NCI-H524 (cell line): ENCODE measurements around the gene CDCA7.
"Not testable (repeated sequence)": the region's sequence is repeated elsewhere in the genome, so short reads cannot be mapped to it uniquely, and the experiment has no call there.

Experiments
- DNase-seq, 2 experiments: peaks; one replicate each; lab custom pipeline; 2025; lab: John Stamatoyannopoulos, UW

Gene CDCA7

DNA sequence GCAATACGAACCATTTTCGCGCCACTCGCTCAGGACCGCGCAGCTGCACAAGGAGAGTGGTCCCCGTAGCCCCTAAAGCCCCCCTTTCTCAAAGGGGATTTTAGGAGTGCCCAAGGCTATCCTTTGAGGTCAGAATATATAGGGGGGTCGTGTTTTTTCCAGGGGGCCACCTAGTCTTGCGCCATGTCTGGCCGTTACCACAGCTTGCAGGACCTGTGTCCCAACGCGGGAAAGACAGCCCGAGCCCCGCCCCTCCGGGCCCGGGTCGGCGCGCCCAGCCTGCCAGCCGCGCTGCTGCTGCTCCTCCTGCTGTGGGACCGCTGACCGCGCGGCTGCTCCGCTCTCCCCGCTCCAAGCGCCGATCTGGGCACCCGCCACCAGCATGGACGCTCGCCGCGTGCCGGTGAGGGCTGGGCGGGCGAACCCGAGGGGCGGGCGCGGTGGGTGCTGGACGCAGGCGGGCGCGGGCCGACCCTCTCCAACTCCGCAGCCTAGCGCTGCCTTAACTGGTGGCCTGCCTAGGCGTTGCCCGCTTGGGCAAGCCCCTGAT lies at the start of gene CDCA7:
Gene CDCA7 (plus strand): TSS at position 291 of the 550 bp plus-strand sequence. CDS start 92 bp downstream, at position 383.
- DNase-seq, result peak; percentile 41 to 60

GRCh38 chr2:173305303-173305702 lies 49.4 kb upstream of the CDCA7 start:
- DNase-seq, result no peak

DNA sequence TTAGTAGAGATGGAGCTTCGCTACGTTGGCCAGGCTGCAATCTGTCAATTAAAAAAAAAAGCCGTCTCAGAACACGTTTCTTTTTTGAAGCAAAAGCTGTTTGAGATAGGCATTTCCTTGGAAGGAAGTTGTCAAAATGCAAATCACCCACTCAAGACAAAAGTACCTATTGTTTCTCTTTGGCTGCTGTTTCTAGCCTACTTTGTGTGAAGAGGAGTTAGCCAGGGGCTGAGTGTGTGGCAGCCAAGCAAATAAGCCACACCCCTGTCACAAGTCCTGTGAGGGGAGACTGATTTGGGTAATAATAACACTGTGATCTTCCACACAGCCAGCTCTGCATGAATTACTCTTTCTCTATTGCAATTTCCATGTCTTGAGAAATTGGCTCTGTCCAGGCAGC lies 47.4 kb upstream of the CDCA7 start:
- DNase-seq, result no peak

DNA sequence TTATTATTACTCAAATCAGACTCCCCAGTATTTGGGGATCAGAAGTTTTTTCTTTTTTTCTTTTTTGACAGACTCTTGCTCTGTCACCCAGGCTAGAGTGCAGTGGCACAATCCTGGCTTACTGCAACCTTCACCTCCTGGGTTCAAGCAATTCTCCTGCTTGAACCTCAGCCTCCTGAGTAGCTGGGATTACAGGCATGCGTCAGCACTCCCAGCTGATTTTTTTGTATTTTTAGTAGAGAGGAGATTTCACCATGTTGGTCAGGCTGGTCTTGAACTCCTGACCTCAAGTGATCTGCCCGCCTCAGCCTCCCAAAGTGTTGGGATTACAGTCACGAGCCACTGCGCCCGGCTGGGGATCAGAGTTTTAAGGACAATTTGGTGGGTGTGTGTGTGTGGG lies 45.3 kb upstream of the CDCA7 start:
- not testable (repeated sequence) for DNase-seq

DNA sequence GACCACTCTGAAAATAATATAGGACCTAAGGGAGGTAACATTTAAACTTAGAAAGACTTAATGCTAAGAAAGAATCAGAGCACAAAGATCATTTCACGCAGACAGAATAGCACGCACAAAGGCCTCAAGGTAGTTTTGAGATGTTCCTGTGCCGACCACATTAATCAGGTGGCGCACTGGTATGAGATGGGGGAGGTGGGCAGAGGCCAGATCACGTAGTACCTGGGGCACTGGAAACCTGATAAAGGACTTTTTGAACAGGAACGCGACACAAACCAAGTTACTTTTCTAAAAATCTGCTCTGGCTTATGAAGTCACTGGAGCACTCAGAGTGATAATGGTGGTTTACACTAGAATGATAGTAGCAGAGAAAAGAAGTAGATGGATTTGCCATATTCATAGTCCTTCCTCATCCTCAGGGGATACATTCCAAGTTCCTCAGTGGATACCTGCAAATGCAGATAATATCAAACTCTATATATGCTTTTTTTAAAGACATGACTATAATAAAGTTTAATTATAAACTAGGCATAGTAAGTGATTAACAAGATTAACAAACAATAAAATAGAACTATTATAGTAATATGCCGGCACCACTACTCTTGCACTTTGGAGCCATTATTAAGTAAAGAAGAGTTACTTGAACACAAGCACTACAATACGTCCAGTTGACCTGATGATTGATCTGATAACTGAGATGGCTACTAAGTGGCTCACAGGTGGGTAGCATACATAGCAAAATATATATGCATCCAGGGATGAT lies 42.6 kb upstream of the CDCA7 start:
- DNase-seq, result no peak

GRCh38 chr2:173323371-173323770 lies 31.3 kb upstream of the CDCA7 start:
- no peak for DNase-seq

GRCh38 chr2:173326806-173327205 lies 27.9 kb upstream of the CDCA7 start:
- no peak for DNase-seq

- DNase-seq, result peak in 1 of 2 experiments; percentile 4
Observed at GRCh38 chr2:173327421-173327820, 27.3 kb upstream of the CDCA7 start.

DNA sequence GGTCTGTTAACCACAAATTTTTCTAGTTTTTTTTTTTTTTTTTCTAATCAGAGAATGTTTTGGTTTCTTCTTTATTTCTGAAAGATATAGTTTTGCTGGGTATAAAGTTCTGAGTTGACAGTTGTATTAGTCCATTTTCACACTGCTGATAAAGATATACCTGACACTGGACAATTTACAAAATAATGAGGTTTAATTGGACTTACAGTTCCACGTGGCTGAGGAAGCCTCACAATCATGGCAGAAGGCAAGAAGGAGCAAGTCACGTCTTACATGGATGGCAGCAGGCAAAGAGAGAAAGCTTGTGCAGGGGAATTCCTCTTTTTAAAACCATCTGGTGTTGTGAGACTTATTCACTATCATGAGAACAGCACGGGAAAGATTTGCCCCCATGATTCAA lies 21.7 kb upstream of the CDCA7 start:
- DNase-seq, result not testable (repeated sequence)

GRCh38 chr2:173339807-173340206 lies 14.9 kb upstream of the CDCA7 start:
- DNase-seq, result no peak

- no peak for DNase-seq
Observed at GRCh38 chr2:173343921-173344320, 10.8 kb upstream of the CDCA7 start.

DNA sequence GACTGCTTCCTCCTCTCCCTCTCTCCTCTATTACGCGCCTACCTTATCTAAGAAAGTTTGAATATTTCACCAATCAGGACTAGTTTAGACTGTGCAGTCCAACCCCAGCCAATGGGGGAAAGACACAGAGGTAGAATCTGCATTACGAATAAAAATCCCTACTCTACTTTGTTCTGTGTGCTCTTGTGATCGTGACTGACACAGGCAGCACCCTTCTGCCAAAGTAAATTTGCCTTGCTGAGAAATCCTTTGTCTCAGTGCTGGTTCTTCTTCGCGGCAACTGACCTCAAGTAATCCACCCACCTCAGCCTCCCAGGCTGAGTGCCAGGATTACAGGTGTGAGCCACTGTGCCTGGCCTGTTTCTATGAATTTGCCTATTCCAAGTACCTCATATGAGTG lies 8.6 kb upstream of the CDCA7 start:
- no peak for DNase-seq

DNA sequence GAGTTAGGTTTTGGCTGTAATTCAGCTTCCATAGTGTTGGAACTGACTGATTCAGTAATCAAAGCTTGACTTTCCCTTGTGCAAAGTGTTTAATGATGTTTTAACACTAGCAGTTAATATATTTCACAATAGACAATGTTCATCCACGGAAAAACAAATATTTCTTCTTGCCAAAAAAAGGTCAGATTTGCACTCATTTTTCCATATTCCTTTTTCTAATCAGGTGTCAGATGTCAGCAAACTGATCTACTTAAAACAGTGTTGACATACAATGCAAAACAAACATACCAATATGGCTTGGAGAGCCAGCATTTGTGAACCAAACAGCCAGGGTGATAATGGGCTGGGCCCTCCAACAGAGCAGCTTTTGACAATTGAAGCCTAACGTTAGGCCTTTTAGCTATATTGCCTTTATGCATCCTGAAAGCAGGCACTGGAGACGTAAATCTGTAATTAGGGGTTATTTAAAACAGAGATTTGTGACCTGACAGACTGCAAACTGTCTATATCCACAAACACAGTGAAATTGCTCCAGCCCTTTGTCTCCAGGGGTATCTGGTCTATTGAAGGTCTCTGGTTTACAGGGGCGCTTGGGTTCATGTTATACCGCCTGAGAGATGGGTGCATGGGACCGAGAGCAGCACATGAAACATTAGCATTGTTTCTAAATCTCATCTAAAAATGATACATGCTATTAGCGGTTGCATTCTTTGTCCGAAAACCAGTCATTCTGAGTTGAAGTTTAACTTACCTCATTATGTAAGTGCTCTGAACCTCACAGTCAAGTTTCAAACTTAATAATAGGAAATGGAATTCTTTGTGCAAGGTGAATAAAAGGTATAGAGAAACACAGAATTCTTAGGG lies 7.1 kb upstream of the CDCA7 start:
- DNase-seq, result no peak

DNA sequence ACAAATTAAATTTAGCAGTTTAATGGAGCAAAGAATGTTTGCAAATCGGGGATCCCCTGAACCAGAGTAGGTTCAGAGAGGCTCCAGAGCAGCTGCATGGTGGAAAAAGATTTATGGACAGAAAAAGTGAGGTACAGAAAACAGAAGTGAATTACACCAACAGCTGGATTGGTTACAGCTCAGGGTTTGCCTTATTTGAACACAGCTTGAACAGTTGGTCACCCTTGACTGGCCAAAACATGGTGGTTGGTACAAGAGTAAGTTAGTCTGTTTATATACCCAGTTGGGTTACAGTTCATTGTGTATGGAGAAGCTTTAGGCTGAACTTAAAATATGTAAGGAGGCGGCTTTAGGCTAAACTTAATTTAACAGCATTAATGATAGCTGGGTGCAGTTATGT lies 5.4 kb upstream of the CDCA7 start:
- DNase-seq, result no peak

GRCh38 chr2:173350383-173350782 lies 4.3 kb upstream of the CDCA7 start:
- DNase-seq, result no peak

DNA sequence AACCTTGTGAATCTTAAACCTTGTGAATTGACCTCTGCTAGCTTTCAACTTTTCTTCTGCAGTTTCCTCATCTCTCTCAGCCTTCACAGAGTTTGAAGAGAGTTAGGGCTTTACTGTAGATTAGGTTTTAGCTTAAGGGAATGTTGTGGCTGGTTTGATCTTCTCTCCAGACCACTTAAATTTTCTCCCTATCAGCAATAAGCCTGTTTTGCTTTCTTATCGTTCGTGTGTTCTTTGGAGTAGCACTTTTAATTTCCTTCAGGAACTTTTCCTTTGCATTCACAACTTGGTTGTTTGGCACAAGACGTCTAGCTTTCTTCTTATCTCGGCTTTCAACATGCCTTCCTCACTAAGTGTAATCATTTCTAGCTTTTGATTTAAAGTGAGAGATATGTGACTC lies 2.8 kb upstream of the CDCA7 start:
- DNase-seq, result no peak

GRCh38 chr2:173353556-173353955 lies 1.1 kb upstream of the CDCA7 start:
- no peak for DNase-seq

DNA sequence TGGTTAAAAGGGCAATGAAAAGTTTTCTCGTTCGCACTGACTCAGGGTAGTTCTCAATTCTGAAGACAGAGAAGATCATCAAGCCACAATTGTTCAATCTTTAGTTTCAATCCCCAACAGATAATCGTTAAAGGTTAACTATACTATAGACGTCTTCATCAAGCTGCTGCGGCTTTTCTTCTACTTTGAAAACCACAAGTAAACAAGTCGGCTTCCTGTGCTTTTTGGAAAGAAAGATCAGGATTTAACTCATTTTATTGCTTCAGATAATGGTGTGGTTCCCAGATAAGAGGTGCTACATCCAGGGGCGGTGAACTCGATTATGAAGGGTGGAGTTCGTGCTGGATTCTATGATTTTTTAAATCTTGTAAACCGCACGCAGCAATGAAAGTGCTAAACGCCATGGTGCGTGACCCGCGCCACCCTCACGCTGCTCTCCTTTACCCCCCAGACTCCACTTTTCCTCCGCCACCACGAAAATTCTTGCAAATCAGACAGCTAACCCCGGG lies 545 bp upstream of the CDCA7 start:
- peak in 1 of 2 experiments; percentile 60 for DNase-seq

DNA sequence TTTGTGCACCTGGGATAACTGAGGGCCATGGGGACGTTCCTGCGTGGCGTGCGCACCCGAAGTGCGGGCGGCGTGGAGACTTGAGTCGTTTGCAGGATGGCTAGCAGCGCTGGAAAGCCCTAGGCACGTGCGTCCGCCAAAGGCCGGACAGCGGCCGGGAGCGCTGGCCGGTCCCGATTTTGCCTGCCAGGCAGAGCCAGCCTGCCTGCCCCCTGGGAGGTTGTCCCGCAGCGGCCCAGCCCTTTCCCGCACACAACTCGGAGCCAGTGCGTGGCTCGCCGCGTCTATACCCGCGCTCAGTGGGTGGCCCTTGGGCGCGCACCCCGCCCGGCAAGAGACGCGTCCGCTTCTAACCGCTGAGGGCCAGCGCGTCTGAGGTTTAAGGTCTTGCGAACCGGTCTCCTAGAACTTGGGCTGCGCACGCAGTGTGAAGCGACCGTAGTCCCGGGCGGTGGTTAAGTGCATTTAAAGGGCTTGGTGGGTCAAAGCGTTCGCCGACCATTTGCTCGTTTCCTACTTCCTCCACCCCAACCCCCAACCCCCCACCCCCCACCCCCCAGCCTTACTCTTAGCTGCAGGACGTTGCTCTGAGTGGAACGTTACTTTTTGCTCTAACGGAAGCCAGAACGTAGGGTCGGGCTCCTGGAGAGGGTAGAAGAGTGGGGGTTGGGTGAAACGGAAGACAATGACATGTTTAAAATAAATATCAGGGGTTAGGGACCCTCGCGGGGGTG lies 627 bp downstream of the CDCA7 start:
- peak; percentile 8 to 61 for DNase-seq

GRCh38 chr2:173355866-173356508 lies 1.3 kb downstream of the CDCA7 start:
- peak in 1 of 2 experiments; percentile 2 for DNase-seq

DNA sequence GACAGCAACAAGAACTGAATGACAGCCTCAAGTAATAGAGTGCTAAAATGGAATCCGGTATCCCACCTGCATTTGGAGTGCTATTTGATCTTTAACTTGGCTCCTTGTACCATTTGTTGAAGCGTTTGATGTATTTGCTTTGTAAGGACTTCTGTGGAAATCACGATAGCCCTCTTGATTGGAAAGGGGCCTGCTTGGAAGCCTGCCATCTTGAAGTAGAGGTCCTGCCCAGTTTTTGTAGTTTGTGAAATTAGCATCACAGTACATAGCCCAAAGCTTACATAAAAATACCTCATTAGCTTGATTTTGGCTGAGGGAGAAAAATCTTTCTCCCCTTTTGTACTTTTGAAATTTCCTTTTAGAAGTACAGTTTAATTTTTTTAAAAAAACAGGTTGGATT lies 2.7 kb downstream of the CDCA7 start:
- DNase-seq, result no peak
